Smooth muscle cell (in vitro differentiated cells): ENCODE measurements around the gene ACER3. TPM values are rescaled to one million over a fixed set of nuclear protein-coding genes. Genes with fewer than 3 reads are reported as not detected.

Experiments used
- DNase-seq: peaks from one replicate; lab custom pipeline; 2025; ENCODE audit not compliant: unreplicated experiment; lab: John Stamatoyannopoulos, UW
- H2AFZ ChIP-seq: fragments of 200-600 bp; sonication (generic); 2 replicates; pipeline ENCODE4 v1.6.0; 2016; ENCODE audit warnings: antibody characterized with exemption, low read depth, mild to moderate bottlenecking
- H3F3A ChIP-seq: fragments of 200-600 bp; sonication (generic); 2 replicates; pipeline ENCODE4 v1.6.0; 2017; ENCODE audit warnings: antibody characterized with exemption, low read depth
- H3K27ac ChIP-seq: fragments of 200-600 bp; sonication (generic); 2 replicates; pipeline ENCODE4 v1.5.1; 2016; ENCODE audit warnings: low read depth, mild to moderate bottlenecking
- H3K27me3 ChIP-seq: fragments of 200-600 bp; sonication (generic); 2 replicates; pipeline ENCODE4 v1.6.1; 2016; ENCODE audit warnings: low read depth, mild to moderate bottlenecking
- H3K36me3 ChIP-seq: fragments of 200-600 bp; sonication (generic); 2 replicates; pipeline ENCODE4 v1.5.1; 2016; ENCODE audit warnings: low read depth
- H3K4me1 ChIP-seq: fragments of 200-600 bp; sonication (generic); 2 replicates; pipeline ENCODE4 v1.5.1; 2016; ENCODE audit warnings: low read depth
- H3K4me2 ChIP-seq: fragments of 200-600 bp; sonication (generic); 2 replicates; pipeline ENCODE4 v1.6.0; 2016; ENCODE audit warnings: mild to moderate bottlenecking
- H3K4me3 ChIP-seq: fragments of 200-600 bp; sonication (generic); 2 replicates; pipeline ENCODE4 v1.5.1; 2016; ENCODE audit warnings: mild to moderate bottlenecking
- H3K79me2 ChIP-seq: fragments of 200-600 bp; sonication (generic); 2 replicates; pipeline ENCODE4 v1.6.0; 2016; ENCODE audit warnings: low read depth, mild to moderate bottlenecking
- H3K9ac ChIP-seq: fragments of 200-600 bp; sonication (generic); 2 replicates; pipeline ENCODE4 v1.6.0; 2016; ENCODE audit warnings: low read depth
- H3K9me3 ChIP-seq: fragments of 200-600 bp; sonication (generic); replicated peaks from 2 replicates; pipeline ENCODE4 v1.5.1; 2016; ENCODE audit warnings: low read depth
- H4K20me1 ChIP-seq: fragments of 200-600 bp; sonication (generic); 2 replicates; pipeline ENCODE4 v1.6.0; 2016; ENCODE audit warnings: low read depth
- WGBS: methylation state at CpG from one replicate; pipeline ENCODE4 v1.1.7; 2016; ENCODE audit warnings: low lambda C conversion rate; 5-methylcytosine and 5-hydroxymethylcytosine counted together
- polyA plus RNA-seq: library from polyadenylated mRNA; unstranded; fragments of >200 nt; fragmentation: Nextera tagmentation; extraction: Ambion mirVana; gene quantifications from 2 replicates; pipeline ENCODE4 v1.2.1, GENCODE V29; 2016
- total RNA-seq: library from RNA; depleted of rRNA; stranded (reverse); fragments of >200 nt; gene quantifications from 2 replicates; pipeline ENCODE4 v1.2.3, GENCODE V29; 2014
- TF ChIP-seq, protein P1 (sequence below): fragments of 200-600 bp; sonication (generic); IDR thresholded peaks from 2 replicates; pipeline ENCODE4 v1.5.1; 2017; ENCODE audit warnings: borderline replicate concordance, mild to moderate bottlenecking, antibody characterized with exemption; ENCODE audit not compliant: insufficient read depth, poor library complexity, severe bottlenecking

Gene ACER3
- total and polyA plus RNA-seq, 2 experiments from 2014 or later = 14.0 to 16.8 TPM

DNA sequence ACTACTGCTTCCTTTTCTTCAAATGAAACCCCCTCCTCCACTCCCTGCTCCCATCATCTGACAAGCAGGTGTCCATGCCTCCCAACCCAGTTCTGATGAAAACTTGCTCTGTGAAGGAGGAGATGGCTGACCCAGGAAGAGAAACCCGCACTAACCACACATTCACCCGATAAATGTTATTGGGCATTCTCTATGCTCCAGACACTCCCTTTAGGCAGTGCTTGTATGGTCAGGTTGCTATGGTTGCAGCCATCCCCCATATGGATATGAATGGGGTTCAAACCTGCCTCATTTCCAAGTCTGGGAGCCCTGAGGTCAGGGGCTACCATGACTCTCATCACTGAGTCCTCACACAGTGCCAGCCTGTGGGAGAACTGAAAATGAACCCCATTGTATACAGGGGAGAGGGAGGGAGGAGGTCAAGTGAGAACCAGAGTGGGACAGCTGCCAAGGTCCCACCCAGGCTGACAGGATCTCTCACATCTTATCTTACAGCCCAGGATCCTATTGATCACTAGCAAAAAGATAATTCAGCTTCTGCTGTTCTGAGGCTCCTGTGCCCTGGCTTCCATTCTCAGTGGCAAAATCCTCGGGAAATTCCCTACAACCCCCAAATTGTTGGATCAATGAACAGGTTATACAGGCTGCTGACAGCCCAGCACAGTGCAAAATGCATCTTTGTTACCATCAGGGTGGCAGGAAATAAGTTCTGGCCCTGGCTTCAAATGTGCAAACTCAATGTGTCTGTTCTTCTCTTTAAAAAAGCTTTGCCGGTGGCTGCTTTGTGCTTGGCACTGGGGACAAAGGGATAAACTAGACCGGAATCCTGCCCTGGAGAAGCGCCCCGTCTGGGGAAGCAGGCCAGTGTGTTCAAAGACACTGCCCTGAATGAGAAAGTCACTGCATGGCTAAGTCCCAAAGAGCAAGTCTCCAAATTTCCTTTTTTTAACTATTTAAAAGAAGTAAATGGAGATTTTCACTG, 22.7 kb upstream of the ACER3 start:
- H2AFZ ChIP-seq = no peak overlapping the region
- H3K27ac ChIP-seq = no peak overlapping the region
- no peaks in the 10 kb centered on the region for H4K20me1 ChIP-seq
- H3K4me2 ChIP-seq = no peak overlapping the region
- no peak overlapping the region for H3K9ac ChIP-seq
- 88% methylated on average over 7 of the region's 7 CpGs for WGBS
- DNase-seq = no peak
- no peaks in the 10 kb centered on the region for H3K36me3 ChIP-seq
- no peaks in the 10 kb centered on the region for H3F3A ChIP-seq
- peaks cover 12% of the 10 kb centered on the region for H3K4me1 ChIP-seq
- H3K27me3 ChIP-seq = peaks cover 14% of the 10 kb centered on the region
- TF ChIP-seq, protein P1, sequence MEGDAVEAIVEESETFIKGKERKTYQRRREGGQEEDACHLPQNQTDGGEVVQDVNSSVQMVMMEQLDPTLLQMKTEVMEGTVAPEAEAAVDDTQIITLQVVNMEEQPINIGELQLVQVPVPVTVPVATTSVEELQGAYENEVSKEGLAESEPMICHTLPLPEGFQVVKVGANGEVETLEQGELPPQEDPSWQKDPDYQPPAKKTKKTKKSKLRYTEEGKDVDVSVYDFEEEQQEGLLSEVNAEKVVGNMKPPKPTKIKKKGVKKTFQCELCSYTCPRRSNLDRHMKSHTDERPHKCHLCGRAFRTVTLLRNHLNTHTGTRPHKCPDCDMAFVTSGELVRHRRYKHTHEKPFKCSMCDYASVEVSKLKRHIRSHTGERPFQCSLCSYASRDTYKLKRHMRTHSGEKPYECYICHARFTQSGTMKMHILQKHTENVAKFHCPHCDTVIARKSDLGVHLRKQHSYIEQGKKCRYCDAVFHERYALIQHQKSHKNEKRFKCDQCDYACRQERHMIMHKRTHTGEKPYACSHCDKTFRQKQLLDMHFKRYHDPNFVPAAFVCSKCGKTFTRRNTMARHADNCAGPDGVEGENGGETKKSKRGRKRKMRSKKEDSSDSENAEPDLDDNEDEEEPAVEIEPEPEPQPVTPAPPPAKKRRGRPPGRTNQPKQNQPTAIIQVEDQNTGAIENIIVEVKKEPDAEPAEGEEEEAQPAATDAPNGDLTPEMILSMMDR = no peak
- no peak overlapping the region for H3K4me3 ChIP-seq
- no peaks in the 10 kb centered on the region for H3K79me2 ChIP-seq
- no peaks in the 10 kb centered on the region for H3K9me3 ChIP-seq

DNA sequence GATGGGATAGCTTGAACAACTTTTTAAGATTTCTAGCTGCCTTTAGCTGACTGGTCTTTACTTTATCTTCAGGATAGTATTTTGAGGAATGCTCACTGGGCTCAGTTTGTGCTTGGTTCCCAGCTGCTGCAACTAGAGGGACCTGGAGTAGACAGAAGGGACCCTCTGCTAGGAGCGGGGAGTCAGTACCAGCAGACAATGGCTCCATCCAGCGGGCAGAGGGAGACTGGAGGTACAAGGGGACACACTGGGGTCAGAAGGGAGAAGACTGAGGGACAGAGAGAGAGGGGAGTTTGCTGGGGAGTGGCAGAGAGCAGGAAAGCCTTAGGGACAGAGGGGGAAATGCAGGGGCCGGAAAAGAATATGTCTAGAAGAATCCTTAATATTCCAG, 22.0 kb upstream of the ACER3 start:
- DNase-seq = no peak

DNA sequence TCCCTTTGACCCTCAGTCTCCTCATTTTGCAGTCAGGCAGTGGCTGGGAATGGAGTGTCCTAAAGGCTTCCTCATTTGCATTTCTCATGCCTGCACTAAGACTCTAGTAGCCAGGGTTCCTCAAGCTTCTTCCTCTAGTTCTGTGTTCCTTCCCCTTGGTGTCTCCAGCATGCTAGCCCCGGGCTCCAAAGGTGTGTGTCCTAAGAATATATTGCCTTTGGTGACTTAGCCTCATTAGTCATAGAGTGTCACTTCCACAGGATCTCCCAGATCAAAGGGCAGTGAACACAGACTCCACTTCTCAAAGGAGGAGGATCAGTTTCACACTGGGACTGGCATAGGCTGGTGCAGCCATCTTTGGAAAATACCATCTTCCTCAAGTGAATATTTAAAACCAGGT, 21.4 kb upstream of the ACER3 start:
- Histone ChIP-seq H3K9me3 (no peaks in the 10 kb centered on the region), H3K27ac (no peak overlapping the region), H2AFZ (no peak overlapping the region), H3K4me3 (no peak overlapping the region), H3K36me3 (no peaks in the 10 kb centered on the region), H3K4me2 (no peak overlapping the region), H3K27me3 (peaks cover 14% of the 10 kb centered on the region), H3K79me2 (no peaks in the 10 kb centered on the region), H3K4me1 (peaks cover 12% of the 10 kb centered on the region), H3K9ac (no peak overlapping the region), H3F3A (no peaks in the 10 kb centered on the region), H4K20me1 (no peaks in the 10 kb centered on the region)
- TF ChIP-seq, protein P1 = no peak
- 64% methylated on average over 1 of the region's 1 CpG for WGBS
- no peak for DNase-seq

More for the DNA sequence above, 22.0 kb upstream of the ACER3 start:
- Histone ChIP-seq H3K4me1 (peaks cover 12% of the 10 kb centered on the region), H4K20me1 (no peaks in the 10 kb centered on the region), H3F3A (no peaks in the 10 kb centered on the region), H2AFZ (no peak overlapping the region), H3K4me3 (no peak overlapping the region), H3K79me2 (no peaks in the 10 kb centered on the region), H3K27ac (no peak overlapping the region), H3K9me3 (no peaks in the 10 kb centered on the region), H3K9ac (no peak overlapping the region), H3K27me3 (peaks cover 14% of the 10 kb centered on the region), H3K4me2 (no peak overlapping the region), H3K36me3 (no peaks in the 10 kb centered on the region)
- 50% methylated on average over 3 of the region's 3 CpGs for WGBS
- TF ChIP-seq, protein P1 = peak; percentile 42
